SKM-1 (cell line): ENCODE results near the gene MAP3K13.

Experiments used
- DNase-seq: peaks from one replicate; lab custom pipeline; 2025; ENCODE audit not compliant: unreplicated experiment; lab: John Stamatoyannopoulos, UW

Gene MAP3K13

DNA sequence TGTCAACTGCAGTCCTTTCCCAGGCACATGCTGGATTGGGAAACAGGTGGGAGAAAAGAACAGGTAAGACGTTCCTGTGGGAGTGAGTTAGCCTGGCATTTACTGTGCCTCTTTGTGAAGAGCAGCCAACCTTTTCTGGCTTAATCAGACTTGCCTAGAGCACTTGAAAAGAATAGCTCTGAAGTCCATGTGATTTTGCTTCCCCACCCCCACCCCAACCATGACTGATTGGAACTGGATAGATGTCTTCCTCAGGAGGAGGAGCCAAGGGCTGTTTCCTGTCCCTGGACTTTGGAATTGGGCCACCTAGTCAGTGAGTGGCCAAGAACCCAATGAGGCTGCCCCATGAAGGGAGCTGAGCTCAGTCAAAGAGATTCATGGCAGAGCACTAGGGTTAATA, 140.6 kb downstream of the MAP3K13 start:
- no peak for DNase-seq

DNA sequence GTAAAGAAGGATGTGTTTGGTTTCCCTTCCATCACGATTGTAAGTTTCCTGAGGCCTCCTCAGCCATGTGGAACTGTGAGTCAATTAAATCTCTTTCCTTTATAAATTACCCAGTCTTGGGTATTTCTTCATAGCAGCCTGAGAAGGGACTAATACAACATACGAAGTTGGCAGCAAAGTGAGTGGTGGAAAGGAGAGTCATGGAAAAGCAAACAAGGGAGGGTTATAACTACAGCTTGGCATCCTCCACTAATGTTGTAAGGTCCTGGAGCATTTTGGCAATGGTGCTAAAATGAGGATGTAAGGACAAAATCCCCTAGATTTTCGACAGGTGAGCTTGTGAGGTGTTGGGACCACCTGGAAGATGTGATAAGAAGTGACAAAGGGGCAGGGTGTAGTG, 141.7 kb downstream of the MAP3K13 start:
- no peak for DNase-seq

DNA sequence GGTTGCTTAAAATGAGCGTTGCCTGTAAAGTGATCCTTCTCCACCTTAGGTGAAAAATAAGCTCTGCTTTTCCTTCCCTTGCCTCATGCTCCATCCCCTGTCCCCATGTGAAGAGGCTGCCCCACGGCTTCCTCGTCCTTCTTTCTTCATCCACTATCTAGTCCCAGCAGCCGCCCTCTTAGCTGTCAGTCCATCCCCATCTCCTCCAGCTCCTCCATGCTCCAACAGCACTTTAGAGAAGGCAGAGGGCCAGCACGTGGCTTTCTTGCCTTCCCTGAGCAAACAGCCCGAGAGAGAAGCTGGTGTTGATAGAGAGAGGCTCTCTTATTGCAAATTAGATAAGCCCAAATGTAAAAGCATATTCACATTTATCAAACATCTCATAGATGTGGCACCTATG, 144.9 kb downstream of the MAP3K13 start:
- no peak for DNase-seq

DNA sequence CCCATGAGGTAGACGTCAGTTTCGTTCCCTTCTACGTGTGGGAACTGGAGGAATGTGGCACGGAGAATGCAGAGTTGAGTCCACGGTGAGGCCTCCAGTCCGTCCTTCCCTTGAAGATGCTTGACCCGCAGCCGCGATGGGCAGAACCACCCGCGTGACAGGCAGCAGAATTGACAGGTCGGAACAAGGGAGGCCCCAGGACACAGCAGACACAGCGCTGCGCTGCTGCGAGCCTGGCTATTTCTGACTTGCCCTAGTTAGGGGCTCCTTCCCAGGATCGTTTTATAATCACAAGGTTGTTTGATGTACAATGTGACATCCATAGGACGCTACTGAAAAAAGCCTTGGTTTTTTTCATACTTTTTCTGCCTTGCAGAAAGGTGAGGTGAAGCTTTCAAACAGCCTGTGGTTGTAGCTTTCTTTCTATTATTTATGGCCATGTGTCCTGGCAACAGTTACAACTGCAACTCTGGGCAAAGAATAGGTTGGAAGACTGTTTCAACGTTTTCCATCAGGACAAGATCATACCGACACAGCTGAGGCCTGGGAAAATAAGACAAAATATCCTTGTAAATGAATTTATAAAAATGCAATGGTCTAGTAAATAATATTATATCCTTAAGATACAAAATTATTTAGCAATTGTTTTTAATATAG, 145.5 kb downstream of the MAP3K13 start:
- no peak for DNase-seq

DNA sequence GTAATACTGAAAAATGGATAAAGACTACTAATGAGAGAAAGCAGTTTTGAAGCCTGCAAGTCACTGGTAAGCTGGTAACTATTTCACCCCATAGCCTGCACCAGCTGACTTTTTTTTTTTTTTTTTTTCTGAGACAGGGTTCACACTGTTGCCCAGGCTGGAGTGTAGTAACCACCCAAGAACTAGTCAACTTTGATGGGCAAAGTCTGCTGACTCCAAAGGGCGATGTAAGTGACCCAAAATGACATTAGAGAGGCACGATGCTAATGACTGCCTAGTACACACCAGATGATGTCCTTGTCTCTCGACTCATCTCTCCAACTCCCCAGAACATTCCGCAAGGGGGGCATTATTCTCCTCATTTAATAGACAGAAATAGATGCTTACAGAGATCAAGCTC, 148.8 kb downstream of the MAP3K13 start:
- DNase-seq = no peak

DNA sequence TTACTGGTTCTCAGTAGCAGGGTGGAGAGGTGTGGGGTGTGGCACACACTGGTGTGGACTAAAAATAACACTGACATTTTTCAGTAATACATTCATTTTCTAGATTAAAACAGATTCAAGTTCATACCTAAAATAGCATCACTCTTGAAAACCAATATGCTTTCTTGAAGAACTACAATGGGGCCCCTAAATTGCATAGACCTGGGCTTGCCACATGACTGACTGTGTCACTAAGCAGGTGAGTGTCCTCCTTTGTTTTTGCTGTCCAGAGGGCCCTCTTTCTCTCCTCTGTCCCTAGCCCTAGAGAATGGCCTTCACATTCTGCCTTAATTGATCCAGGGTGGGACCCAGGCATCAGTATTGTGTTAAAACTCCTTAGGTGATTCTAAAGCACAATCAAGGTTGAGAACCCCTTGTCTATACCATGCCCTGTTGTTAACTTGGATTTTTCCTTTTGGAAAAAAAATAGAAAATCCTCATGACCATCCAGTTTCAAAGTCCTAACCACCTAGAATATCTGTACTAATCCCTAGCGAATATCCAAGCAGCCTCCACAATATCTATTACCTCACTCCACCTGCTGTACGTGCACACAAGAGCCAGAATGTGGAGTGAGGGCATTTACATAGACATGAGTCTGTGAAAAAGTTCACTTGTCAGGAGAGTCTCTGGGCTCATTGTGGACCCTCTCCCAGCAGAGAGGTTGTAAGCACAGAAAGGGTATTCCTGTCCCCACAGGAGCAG, 154.6 kb downstream of the MAP3K13 start:
- no peak for DNase-seq

DNA sequence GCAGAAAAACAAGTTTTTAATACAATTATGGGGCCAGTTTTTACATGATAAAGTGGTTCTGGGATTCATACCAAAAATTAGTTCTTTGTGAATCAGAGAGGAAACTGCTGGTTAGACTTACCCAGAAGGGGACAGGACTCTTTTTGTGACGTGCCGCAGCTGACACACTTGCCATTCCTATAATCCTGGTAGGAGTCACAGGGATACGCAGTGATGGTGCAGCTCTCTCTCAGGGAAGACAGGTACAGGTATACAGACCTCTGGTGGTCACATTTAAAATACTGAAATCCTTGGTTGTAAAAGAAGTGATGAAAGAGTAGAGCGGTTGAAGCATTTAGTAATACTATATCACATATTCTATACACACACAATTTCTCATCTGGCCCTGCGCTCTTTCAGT, 156.1 kb downstream of the MAP3K13 start:
- no peak for DNase-seq

DNA sequence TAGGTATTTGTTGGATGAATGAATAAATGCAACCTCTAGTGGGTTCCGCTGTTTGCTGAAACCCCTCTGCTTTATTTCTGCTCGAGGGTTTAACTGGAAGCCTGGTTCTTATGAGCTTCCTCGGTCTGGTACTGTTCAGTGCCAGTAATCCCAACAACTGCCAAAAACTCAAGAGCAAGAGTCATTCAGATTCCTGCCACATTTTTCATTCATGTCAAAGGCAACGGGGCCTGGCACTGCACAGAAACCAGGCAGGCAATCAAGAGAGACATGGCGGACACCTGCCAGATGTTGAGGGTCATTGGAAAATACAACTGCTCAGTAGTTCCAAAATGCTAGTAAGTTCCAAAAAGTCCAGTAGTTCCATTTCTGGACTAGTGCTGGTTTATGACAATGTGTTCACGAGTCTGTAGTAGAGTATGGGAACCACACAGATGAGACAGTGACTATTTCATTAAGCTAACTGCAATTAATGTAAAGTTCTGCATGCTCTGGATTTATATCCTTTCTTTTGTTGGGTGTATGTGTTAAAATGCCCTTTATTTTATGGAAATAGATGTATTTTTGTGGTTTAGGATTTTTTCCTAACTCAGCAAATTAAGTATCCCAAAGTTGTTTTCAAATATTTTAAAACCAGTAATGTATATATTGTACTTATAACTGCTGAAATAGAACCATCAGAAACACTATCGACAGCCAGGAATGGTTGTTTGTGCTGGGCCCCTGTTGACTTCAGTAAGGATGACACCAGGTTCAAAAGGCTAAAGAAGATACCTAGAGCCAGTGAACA, 158.6 kb downstream of the MAP3K13 start:
- no peak for DNase-seq

DNA sequence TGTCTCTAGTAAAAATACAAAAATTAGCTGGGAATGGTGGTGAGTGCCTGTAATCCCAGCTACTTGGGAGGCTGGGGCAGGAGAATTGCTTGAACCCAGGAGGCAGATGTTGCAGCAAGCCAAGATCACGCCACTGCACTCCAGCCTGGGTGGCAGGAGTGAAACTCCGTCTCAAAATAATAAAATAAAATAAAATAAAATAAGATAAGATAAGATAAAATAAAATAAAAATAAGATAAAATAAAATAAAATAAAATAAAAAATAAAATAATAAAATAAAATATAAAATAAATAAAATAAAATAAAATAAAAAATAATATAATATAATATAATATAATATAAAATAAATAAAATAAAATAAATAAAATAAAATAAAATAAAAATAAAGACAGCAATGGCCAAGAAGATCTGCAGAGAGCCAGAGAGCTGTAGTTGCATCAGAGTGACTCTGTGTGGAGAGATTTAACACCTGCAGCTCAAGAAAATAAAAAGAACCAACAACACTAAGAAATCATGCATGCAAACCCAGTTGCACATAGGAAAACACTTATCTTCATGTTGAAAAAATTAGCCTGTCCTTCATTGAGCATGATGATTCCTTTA, 163.5 kb downstream of the MAP3K13 start:
- no peak for DNase-seq

DNA sequence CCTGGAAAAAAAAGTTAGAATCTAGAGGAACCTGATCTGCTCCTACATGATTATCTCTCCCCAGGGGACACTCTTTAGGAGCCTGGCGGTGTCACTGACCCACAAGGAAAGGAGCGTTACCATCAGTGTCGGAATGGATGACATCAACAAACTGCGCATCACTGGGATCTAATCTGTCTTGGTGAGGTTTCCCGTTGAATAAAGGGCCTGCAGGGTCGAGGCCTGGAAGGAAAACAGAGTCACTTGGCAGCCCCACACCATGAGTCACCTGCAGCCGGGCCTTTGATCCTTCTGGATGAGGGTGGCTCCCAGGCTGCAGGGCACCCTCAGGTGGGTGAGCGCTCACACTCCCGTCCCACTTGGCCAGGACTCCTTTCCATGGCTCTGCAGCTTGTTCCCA, 164.4 kb downstream of the MAP3K13 start:
- DNase-seq = no peak

DNA sequence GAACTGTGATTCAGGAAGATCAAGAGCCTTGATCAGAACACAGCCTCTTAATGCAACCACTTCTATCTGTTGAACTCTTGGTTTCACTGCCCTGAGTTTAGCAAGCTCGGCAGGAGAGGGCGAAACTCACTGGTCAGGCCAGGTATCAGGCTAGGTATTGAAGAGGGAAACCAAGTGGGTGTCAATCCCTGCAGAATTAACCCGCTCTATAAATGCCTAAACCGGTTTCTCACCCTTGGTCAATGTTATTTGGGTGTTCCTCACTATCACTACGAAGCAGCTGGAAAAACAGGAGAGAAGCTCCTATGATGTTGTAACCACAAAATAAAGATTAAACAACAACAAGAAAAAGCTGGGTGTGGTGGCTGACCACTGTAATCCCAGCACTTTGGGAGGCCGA, 165.6 kb downstream of the MAP3K13 start:
- DNase-seq = no peak

DNA sequence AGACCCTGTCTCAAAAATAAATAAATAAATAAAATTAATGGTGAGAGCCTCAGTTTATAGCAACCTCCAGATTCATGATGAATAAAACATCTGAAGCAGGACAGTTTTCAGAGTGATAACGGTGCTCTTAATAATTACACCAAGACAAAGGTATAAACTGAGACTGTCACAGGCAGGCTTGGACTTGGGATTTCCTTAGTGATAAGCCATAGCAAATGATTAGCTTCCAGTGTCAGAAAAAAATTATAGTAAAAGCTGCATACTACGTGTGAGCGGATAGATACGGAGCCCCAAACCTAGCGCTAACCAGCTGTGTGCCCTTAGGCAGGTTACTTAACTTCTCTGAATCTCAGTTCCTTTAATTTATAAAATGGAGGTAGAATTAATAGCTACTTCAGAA, 167.9 kb downstream of the MAP3K13 start:
- no peak for DNase-seq

DNA sequence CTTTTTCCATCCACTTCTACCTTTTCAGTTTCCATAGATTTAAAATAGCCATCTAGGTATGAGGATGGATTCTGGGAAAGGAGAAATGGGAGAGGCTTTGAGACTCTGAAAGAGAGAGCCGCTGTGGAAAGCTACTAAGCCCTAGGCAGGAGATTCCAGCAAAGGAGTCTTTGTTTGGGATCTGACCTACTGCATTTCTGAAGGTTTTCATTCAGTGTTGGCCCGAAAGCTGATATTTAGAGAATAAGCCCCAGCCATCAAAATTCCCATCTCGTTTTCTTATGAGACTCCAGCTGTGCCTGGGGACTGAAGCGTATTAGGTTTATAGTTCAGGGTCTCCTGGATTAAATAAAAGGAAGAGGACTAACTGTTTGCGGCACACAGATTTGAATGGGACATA, 170.0 kb downstream of the MAP3K13 start:
- DNase-seq = no peak

DNA sequence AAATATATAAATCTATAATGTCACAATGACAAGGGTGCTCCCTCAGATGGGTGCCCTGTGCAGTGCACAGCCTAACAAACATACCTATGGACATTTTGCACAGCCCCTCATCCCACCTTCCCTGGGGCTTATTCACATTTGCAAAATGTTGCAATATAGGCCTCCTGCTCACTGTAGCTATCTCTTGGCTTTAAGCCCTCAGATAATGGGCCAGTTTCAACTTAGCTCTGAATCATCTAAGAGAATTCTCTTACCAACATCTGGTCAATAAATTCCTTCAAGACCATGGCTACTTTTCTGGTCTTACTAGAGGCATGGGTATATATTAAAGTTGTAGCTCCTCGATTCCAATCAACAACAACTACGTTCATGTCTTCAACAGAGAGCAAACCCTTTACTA, 171.6 kb downstream of the MAP3K13 start:
- DNase-seq = no peak

DNA sequence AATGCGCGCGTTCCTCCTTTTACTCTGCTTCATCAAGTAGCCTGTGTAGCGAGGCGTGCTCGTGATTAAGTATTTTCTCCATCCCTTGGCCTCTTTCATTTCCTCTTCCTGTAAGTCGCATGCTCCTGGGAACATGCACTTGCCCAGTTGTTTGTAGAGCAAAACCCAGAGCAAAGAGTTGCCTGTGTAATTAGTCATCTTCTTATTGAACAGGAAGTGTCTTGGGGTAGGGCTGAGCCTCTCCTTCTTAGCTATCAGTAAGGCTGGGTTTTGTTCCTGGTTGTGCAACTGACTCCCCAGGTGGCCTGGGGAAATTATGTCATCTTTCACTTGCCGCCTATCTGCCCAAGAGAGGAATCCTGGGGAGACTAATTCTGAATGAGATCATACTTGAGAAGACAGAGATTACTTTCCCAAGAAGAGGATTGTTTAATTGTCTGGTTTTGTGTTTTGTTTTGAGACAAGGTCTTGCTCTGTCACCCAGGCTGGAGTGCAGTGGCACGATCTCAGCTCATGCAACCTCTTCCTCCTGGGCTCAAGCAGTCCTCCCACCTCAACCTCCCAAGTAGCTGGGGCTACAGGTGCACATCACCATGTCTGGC, 174.5 kb downstream of the MAP3K13 start:
- peak; percentile 95 for DNase-seq
